ENCODE measurements around the gene HIPK3. TPM values are rescaled to one million over a fixed set of nuclear protein-coding genes. Genes with fewer than 3 reads are reported as not detected.
A peak's percentile ranks its signal among the peaks of the same experiment; 100 is the strongest.

Gene HIPK3
- total RNA-seq, 4 donors from 2014 or later = 292 to 331 (median 308) TPM

- Histone ChIP-seq H3K36me3 (peaks cover 0 to 19% of the 10 kb centered on the region in 2 donors), H3K4me3 (no peak overlapping the region), H3K4me1 (peaks cover 8 to 91% (median 12%) of the 10 kb centered on the region in 3 donors), H3K9me3 (no peaks in the 10 kb centered on the region), H3K27ac (peak overlapping the region in 3 of 4 donors; percentile 76 to 86 (median 76)), H3K27me3 (no peaks in the 10 kb centered on the region)
- WGBS, 2 donors (ENCODE audit: low coverage in 1 of 2) = 7 to 23% methylated on average over 1 of the region's 1 CpG
- no peak for ATAC-seq
- TF ChIP-seq CTCF (IDR thresholded peaks at IDR 0.05) (no peak), EP300 (IDR thresholded peaks at IDR 0.05) (no peak), POLR2A (IDR thresholded peaks at IDR 0.05) (no peak), POLR2AphosphoS5 (IDR thresholded peaks at IDR 0.05) (peak; percentile 23)
These were observed 33.1 kb downstream of the HIPK3 start for GRCh38 chr11:33290319-33290718.

GRCh38 chr11:33291004-33291777 is 34.0 kb downstream of the HIPK3 start:
- peak overlapping the region; percentile 15 to 23 for H3K4me3 ChIP-seq
- ATAC-seq = peak; percentile 84
- WGBS, 2 donors (ENCODE audit: low coverage in 1 of 2) = 22 to 29% methylated on average over 6 of the region's 6 CpGs
- no peaks in the 10 kb centered on the region for H3K9me3 ChIP-seq
- H3K27me3 ChIP-seq = no peaks in the 10 kb centered on the region
- H3K27ac ChIP-seq = peak overlapping the region; percentile 76 to 86 (median 77)
- H3K36me3 ChIP-seq = peaks cover 0 to 19% of the 10 kb centered on the region in 2 donors
- TF ChIP-seq POLR2A (IDR thresholded peaks at IDR 0.05) (no peak), POLR2AphosphoS5 (IDR thresholded peaks at IDR 0.05) (peak; percentile 99)
- peaks cover 4 to 91% (median 12%) of the 10 kb centered on the region in 3 donors for H3K4me1 ChIP-seq

GRCh38 chr11:33292311-33292710 is 35.1 kb downstream of the HIPK3 start:
- TF ChIP-seq POLR2A (IDR thresholded peaks at IDR 0.05) (no peak), POLR2AphosphoS5 (IDR thresholded peaks at IDR 0.05) (no peak)
- H3K27ac ChIP-seq = peak overlapping the region; percentile 76 to 86 (median 77)
- 69 to 72% methylated on average over 2 of the region's 2 CpGs for WGBS, 2 donors (ENCODE audit: low coverage in 1 of 2)
- ATAC-seq = no peak
- no peak overlapping the region for H3K4me3 ChIP-seq
- peaks cover 0 to 9% of the 10 kb centered on the region in 2 donors for H3K36me3 ChIP-seq
- H3K4me1 ChIP-seq = peaks cover 4 to 91% (median 12%) of the 10 kb centered on the region in 3 donors
- no peaks in the 10 kb centered on the region for H3K9me3 ChIP-seq
- no peaks in the 10 kb centered on the region for H3K27me3 ChIP-seq

GRCh38 chr11:33294224-33294623 is 37.0 kb downstream of the HIPK3 start:
- Histone ChIP-seq H3K27ac (peak overlapping the region in 1 of 4 donors; percentile 6), H3K36me3 (peaks cover 0 to 5% of the 10 kb centered on the region in 2 donors), H3K4me1 (peaks cover 4 to 80% (median 7%) of the 10 kb centered on the region in 3 donors), H3K4me3 (no peak overlapping the region), H3K27me3 (no peaks in the 10 kb centered on the region), H3K9me3 (no peaks in the 10 kb centered on the region)
- TF ChIP-seq POLR2AphosphoS5 (IDR thresholded peaks at IDR 0.05) (no peak), POLR2A (IDR thresholded peaks at IDR 0.05) (no peak)
- WGBS, 2 donors (ENCODE audit: low coverage in 1 of 2) = 75 to 78% methylated on average over 4 of the region's 4 CpGs
- no peak for ATAC-seq

GRCh38 chr11:33294797-33295196 is 37.6 kb downstream of the HIPK3 start:
- Histone ChIP-seq H3K4me1 (peaks cover 4 to 77% (median 7%) of the 10 kb centered on the region in 3 donors), H3K27me3 (no peaks in the 10 kb centered on the region), H3K36me3 (peaks cover 0 to 5% of the 10 kb centered on the region in 2 donors), H3K27ac (peak overlapping the region in 2 of 4 donors; percentile 6 to 35), H3K9me3 (no peaks in the 10 kb centered on the region), H3K4me3 (no peak overlapping the region)
- TF ChIP-seq POLR2A (IDR thresholded peaks at IDR 0.05) (no peak), POLR2AphosphoS5 (IDR thresholded peaks at IDR 0.05) (no peak), CTCF (IDR thresholded peaks at IDR 0.05) (no peak), EP300 (IDR thresholded peaks at IDR 0.05) (no peak)
- 13 to 79% methylated on average over 1 to 5 of the region's 8 CpGs for WGBS, 2 donors (ENCODE audit: low coverage in 1 of 2)
- no peak for ATAC-seq

GRCh38 chr11:33296695-33297094 is 39.5 kb downstream of the HIPK3 start:
- H3K27ac ChIP-seq = peak overlapping the region in 1 of 4 donors; percentile 35
- WGBS, 2 donors (ENCODE audit: low coverage in 1 of 2) = 78 to 89% methylated on average over 5 of the region's 5 CpGs

More at GRCh38 chr11:33296695-33297094, 39.5 kb downstream of the HIPK3 start:
- H3K27me3 ChIP-seq = no peaks in the 10 kb centered on the region
- no peak for TF ChIP-seq POLR2A (IDR thresholded peaks at IDR 0.05)
- TF ChIP-seq EP300 (IDR thresholded peaks at IDR 0.05) = no peak
- no peak for TF ChIP-seq POLR2AphosphoS5 (IDR thresholded peaks at IDR 0.05)
- no peak for TF ChIP-seq CTCF (IDR thresholded peaks at IDR 0.05)
- no peak overlapping the region for H3K4me3 ChIP-seq
- H3K9me3 ChIP-seq = no peaks in the 10 kb centered on the region
- no peak for ATAC-seq
- H3K4me1 ChIP-seq = peaks cover 3 to 77% (median 11%) of the 10 kb centered on the region in 3 donors
- H3K36me3 ChIP-seq = peaks cover 0 to 5% of the 10 kb centered on the region in 2 donors

Measured in gastroesophageal sphincter (tissue), 4 donors.